Measurements from ENCODE around the gene SPARCL1. TPM values are rescaled to one million over a fixed set of nuclear protein-coding genes. Genes with fewer than 3 reads are reported as not detected.

Gene SPARCL1
- total RNA-seq, 1 experiment from 2014 or later, result 0.12 TPM

GRCh38 chr4:87541521-87541920 is 12.3 kb upstream of the SPARCL1 start:
- no peak for DNase-seq (ENCODE audit: low read depth)

DNA sequence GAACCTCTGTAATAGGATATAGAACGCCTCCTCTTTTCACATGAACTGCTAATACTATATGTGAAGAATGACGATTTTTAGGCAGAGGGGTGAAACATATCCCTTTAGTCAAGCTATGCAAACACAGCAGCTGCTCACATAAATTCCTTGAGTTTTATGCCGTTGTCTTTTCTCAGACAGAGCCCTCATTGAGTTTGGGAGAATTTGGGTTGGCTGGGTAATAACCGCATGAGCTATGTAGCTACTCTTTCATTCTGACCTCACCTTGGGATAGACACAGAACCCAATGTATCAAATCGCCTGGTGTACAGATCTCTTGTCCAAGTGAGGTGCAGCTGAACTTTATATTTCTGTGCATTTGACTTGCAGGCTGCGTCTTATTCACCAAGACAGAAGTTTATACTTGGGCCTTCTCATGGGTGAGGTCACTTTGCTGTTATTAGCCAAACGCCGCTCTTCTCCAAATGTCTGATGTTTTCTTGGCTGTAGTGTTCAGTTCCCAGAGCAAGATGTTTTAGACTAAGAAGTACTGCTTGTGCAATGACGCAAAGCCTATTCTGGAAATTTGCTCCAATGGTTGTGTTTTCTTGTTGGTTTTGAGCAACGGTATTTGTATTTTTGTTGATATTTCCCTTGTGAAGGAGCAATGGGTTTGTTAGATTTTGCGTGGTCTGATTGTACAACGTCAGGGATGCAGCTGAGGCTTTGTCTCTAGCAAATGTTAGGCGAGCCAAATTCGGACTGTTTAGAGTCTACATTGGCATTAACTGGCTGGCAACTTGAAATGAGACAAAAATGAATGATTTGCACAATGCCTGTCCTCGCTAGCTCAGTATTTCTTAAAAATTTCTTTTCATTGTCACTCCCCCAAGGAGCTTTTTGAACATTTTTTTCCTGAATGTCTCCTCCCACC is 11.2 kb upstream of the SPARCL1 start:
- DNase-seq (ENCODE audit: low read depth), result no peak

DNA sequence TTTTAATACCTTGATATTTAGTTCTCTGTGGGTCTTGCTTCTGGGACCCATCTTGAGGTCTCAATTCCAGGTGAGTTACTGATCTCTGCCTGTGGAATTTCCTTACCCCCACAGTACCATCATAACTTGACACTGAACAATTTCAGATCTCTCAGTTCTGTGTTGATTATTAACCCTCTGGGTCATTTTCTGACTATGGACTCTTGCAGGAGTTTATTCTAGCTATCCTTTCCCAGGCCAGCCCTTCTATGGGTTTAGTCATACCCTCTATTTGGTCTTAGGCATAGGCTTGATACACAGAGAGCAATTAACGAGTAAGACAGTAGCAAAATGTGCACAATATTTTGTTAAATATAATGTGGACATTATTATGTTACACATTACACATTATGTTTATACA is 3.7 kb upstream of the SPARCL1 start:
- no peak for DNase-seq (ENCODE audit: low read depth)

DNA sequence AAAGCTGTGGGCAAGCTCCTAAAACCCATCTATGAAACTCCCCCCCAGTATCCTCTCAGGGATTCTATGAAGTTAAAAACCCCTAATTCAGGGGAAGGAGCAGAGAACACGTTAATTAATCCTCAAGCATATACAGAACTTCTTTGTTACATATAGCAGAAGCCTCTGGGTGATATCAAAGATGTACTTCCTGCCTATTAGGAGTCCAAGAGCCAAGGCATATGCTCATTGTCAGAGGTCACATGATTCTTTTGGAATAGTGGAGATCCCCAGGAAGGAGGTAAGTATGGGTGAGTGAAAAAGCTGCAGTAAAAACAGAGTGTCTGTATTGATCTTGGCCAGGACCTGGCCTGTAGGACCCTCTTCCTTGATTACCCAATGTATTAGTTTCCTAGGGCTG is 2.9 kb upstream of the SPARCL1 start:
- no peak for DNase-seq (ENCODE audit: low read depth)

GRCh38 chr4:87531621-87532020 is 2.4 kb upstream of the SPARCL1 start:
- DNase-seq (ENCODE audit: low read depth), result no peak

GRCh38 chr4:87530868-87531267 is 1.7 kb upstream of the SPARCL1 start:
- peak; percentile 46 for DNase-seq (ENCODE audit: low read depth)

- DNase-seq (ENCODE audit: low read depth), result no peak
Measured at GRCh38 chr4:87530229-87530628, 1.1 kb upstream of the SPARCL1 start.

DNA sequence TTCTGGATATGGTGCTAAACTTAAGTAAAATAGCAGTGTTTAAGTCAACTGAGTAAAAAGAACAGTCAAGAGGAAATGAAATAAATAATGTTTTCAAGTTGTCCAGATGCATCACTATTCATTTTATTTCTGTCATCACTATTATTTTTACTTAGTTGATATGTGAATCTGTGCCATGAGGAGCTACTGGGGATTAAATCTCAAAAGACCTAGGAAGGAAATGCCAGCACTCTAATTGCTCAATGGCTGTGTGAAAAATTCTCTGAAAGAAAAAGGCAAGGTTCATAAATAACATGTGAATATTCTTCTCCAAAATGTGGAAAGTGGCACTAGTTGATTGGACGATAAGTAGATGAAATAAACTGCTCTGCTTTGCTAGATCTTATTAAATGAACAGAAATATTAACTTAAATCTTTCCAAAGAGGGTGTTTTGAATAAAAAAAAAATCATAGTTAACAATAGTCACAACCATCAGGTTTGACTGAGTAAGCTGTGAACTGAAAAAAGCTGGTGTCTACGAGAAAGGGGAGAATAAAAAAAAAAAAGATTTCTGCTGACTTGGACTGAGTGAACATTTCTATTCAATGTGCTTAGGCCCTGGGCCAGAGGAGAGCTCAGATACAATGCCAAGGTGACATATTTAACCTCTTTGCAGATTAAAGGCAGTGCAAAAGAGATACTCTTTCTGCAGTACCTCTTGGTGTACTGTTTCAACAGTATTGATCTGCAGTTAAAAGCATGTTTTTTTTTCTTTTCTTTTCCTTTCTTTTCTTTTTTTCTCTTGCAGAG is 1.6 kb downstream of the SPARCL1 start:
- no peak for DNase-seq (ENCODE audit: low read depth)

DNA sequence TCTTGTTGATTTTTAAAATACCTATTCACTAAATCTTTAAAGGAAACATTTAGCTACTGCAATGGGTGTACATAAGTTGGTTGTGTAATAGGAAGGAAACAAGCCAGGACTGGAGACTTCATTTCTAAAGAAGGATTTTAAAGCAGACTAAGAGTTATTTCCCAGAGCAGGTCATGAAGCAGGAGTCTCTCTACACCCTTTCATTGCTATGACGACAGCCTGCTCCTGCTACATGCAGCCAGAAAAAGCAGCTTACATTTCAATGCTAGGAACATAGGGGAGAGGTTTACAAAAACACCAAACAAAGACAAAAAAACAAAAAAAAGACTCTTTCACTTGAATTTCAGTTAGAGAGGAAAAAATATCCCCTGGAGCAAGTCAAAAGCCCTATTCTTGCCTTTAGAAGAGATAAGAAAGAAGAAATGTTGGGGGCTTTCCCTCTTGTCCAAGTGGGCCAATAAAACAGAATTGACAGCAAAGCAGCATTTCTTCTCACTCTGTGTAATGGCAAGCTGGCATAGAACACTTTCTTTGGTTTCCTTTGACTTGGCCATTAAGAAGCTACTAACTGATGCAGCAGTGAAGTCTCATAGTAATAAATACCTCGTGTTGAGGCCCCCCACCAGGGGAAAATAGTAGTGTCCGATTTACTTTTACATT is 3.4 kb downstream of the SPARCL1 start:
- no peak for DNase-seq (ENCODE audit: low read depth)

DNA sequence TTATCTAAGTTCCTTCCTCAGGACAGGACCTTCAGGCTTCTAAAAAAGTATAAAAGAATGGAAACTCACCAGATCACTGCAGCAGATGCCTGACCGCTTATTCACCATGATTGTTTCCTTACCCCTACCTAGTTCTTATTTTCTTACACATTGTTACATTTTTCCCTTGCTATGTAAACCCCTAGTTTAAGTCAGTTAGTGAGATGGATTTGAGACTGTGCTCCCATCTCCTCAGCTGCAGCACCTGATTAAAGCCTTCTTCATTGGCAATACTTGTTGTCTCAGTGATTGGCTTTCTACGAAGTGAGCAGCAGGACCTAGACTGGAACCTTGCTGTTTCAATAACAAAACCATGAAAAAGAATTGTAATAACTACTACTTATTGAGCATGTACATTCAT is 4.7 kb downstream of the SPARCL1 start:
- no peak for DNase-seq (ENCODE audit: low read depth)

GRCh38 chr4:87523307-87523706 is 5.9 kb downstream of the SPARCL1 start:
- no peak for DNase-seq (ENCODE audit: low read depth)

GRCh38 chr4:87521757-87522374 is 7.3 kb downstream of the SPARCL1 start:
- peak; percentile 11 for DNase-seq (ENCODE audit: low read depth)

DNA sequence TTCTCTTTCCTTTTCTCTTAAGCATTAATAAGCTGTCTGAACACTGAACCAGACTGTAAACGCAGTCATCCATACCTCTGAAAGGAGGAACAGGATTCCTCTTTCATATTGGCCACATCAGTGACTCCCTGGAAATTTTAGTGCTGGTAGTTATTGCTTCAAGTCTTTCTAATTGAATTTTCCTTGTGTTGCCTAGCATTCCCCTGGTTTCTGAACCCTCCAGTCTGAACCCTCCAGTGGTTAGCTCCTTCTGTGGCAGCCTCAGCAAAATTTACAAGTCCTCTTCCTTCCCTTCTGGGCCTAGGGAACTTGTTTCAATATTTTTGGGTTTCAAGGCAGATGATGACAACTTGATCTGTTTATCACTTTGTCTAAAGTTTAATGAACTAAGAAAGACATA is 7.9 kb downstream of the SPARCL1 start:
- DNase-seq (ENCODE audit: low read depth), result no peak

DNA sequence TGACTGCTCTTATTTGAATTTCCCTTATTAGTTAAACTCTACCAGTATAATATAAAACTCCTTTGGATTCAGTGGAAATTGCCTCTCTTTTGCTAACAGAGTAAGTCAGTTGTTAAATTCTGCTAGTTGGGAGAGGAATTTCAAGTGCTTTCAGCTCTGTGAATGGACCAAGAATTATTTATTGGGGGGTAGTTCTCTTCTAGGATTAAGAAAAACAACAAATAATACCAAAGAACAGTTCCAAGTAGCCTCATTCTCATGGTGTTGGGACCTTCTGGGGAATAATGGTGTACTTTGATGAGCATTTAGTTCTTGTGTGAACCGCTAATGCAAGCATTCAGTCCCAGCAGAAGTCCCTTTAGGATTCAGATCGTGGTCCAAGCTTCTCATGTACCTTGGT is 11.6 kb downstream of the SPARCL1 start:
- no peak for DNase-seq (ENCODE audit: low read depth)

GRCh38 chr4:87516683-87517082 is 12.5 kb downstream of the SPARCL1 start:
- no peak for DNase-seq (ENCODE audit: low read depth)

- DNase-seq (ENCODE audit: low read depth), result no peak
Measured at GRCh38 chr4:87512400-87512799, 16.8 kb downstream of the SPARCL1 start.

- DNase-seq (ENCODE audit: low read depth), result no peak
Measured at GRCh38 chr4:87511500-87511899, 17.7 kb downstream of the SPARCL1 start.

- no peak for DNase-seq (ENCODE audit: low read depth)
Measured at GRCh38 chr4:87510747-87511146, 18.4 kb downstream of the SPARCL1 start.

DNA sequence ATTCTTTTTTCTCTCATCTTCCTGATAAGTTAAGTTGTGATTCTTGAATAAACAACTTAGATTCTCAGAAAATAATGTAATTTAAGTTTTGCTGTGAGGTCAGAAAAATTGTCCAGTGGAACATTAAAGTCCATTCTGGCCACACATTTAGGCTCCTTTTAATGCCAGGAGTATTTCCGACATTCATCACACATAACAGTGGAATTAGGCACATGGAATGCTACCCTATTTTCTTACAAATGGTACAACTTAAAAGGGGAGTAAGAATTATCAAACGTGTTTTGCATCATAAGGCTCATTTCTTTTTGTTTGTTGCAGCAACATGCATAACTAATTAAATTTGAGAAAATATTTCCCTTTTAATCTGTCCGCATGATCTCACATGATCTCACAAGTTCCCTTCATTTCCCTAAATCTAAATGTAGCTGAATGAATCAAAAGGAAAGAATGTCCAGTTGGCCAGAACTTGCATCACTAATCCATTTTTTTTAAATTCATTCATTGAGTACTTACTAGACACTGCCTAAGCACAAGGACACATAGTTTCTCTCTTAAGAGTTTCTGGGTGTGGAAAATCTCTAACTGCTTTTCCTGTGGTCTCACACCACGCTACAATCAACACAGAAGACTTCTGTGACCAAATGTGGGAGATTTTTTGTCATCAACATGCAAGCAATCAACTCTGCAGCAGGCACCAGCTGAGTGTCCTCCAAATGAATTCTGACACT is 22.0 kb downstream of the SPARCL1 start:
- DNase-seq (ENCODE audit: low read depth), result peak; percentile 54

- no peak for DNase-seq (ENCODE audit: low read depth)
Measured at GRCh38 chr4:87505862-87506261, 23.3 kb downstream of the SPARCL1 start.

DNA sequence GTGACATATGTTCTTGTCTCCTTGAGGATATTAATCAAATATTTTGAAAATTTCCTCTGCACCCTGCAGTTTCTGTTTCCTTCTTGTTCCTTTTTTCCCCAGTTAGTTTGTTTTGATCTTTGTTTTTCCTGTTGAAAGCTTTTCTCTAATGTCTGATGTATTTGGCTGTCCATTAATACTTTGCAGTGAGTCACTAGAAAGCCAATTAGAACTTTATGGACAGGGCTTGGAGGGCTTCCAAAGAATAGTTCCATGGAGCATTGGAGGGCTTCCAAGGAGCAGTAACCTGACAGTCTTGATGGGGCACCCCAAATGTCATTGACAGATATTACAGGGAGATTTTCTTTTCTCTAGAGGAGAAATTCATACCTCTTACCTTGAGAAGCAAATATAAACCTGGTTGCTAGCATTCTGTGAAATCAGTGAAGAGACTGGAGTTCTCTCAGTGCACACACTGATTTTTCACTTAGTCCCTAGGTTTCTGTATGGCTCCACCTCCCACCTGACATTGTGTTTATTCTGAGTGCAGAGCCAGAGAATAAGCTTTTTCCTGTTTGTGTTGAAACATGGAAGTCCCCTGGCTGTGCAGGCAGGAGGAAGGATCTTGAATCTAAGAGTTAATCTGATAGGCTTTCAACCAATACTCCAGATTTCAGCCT is 26.5 kb downstream of the SPARCL1 start:
- DNase-seq (ENCODE audit: low read depth), result peak; percentile 34
